ENCODE results near the gene RGL1. TPM values are rescaled to one million over a fixed set of nuclear protein-coding genes. Genes with fewer than 3 reads are reported as not detected.

The RGL1 gene
- total and polyA plus RNA-seq, 2 experiments from 2014 or later: 17.9 to 30.7 TPM

DNA sequence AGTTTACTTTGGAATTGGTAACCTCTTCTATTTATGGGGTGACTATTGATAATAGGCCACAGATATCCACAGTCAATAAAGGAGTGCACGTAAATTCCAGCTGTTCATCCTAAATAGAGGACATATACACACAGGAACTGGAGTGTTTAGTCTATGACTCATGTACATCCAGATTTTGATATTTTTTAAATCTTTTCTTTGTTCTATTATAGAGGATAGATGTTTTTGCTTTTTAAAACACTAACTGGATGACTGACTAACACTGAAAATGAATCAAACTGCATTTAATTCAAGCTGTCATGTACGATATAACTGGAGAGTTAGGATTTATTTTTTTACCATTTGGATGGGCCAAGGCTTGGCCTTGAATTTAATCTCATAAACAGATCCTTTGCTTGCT is 45.9 kb downstream of the RGL1 start:
- Histone ChIP-seq H3K27me3 (no peaks in the 10 kb centered on the region), H3K4me2 (no peak overlapping the region), H2AFZ (no peak overlapping the region), H3K79me2 (peaks cover 5% of the 10 kb centered on the region), H3K9me2 (replicated peaks; ENCODE audit: insufficient read depth) (no peaks in the 10 kb centered on the region), H3K4me1 (ENCODE audit: insufficient read depth) (no peaks in the 10 kb centered on the region), H3K27ac (no peak overlapping the region), H3K9me3 (ENCODE audit: low read depth) (no peaks in the 10 kb centered on the region), H3K4me3 (no peak overlapping the region), H4K20me1 (ENCODE audit: insufficient read depth, poor library complexity, severe bottlenecking) (no peaks in the 10 kb centered on the region), H3K36me3 (replicated peaks; ENCODE audit: insufficient read depth, low read depth) (no peaks in the 10 kb centered on the region)
- TF ChIP-seq EZH2 (IDR thresholded peaks at IDR 0.05; ENCODE audit: borderline replicate concordance) (no peak), EZH2phosphoT487 (IDR thresholded peaks at IDR 0.05; ENCODE audit: low read depth, severe bottlenecking, unreplicated experiment) (no peak)
- TF ChIP-seq, protein P1, sequence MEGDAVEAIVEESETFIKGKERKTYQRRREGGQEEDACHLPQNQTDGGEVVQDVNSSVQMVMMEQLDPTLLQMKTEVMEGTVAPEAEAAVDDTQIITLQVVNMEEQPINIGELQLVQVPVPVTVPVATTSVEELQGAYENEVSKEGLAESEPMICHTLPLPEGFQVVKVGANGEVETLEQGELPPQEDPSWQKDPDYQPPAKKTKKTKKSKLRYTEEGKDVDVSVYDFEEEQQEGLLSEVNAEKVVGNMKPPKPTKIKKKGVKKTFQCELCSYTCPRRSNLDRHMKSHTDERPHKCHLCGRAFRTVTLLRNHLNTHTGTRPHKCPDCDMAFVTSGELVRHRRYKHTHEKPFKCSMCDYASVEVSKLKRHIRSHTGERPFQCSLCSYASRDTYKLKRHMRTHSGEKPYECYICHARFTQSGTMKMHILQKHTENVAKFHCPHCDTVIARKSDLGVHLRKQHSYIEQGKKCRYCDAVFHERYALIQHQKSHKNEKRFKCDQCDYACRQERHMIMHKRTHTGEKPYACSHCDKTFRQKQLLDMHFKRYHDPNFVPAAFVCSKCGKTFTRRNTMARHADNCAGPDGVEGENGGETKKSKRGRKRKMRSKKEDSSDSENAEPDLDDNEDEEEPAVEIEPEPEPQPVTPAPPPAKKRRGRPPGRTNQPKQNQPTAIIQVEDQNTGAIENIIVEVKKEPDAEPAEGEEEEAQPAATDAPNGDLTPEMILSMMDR (IDR thresholded peaks at IDR 0.05; ENCODE audit: poor library complexity): no peak
- no peak for DNase-seq (ENCODE audit: low spot score)
- 68% methylated on average over 2 of the region's 2 CpGs for WGBS (ENCODE audit: low lambda C conversion rate, missing lambda C conversion rate)

DNA sequence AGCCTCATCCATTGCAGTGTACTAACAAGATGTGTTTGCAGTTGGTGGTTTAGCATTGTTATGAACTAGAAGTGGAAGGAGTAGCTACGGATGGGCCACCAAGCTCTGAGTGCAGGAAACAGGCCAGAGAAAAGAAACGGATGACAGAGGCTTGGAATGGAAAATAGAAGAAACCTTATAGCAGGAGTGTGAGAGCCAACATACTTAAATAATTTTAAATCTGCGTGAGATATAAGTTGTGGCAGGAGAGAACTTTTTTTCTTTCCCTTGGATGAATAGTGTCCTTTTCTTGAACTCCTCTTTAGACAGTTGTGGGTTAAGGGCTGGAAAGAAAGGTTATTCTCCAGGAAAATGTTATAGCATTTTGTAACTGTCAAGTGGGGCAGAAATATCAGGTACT is 54.2 kb downstream of the RGL1 start:
- Histone ChIP-seq H3K9me3 (ENCODE audit: low read depth) (no peaks in the 10 kb centered on the region), H3K36me3 (replicated peaks; ENCODE audit: insufficient read depth, low read depth) (no peaks in the 10 kb centered on the region), H2AFZ (no peak overlapping the region), H4K20me1 (ENCODE audit: insufficient read depth, poor library complexity, severe bottlenecking) (no peaks in the 10 kb centered on the region), H3K4me3 (no peak overlapping the region), H3K27me3 (no peaks in the 10 kb centered on the region), H3K9me2 (replicated peaks; ENCODE audit: insufficient read depth) (no peaks in the 10 kb centered on the region), H3K79me2 (peaks cover 4% of the 10 kb centered on the region), H3K4me1 (ENCODE audit: insufficient read depth) (peaks cover 15% of the 10 kb centered on the region), H3K27ac (no peak overlapping the region), H3K4me2 (no peak overlapping the region)
- DNase-seq (ENCODE audit: low spot score): no peak
- WGBS (ENCODE audit: low lambda C conversion rate, missing lambda C conversion rate): 90% methylated on average over 3 of the region's 3 CpGs
- TF ChIP-seq, protein P1 (IDR thresholded peaks at IDR 0.05; ENCODE audit: poor library complexity): no peak
- TF ChIP-seq EZH2phosphoT487 (IDR thresholded peaks at IDR 0.05; ENCODE audit: low read depth, severe bottlenecking, unreplicated experiment): no peak
- TF ChIP-seq EZH2 (IDR thresholded peaks at IDR 0.05; ENCODE audit: borderline replicate concordance): no peak

DNA sequence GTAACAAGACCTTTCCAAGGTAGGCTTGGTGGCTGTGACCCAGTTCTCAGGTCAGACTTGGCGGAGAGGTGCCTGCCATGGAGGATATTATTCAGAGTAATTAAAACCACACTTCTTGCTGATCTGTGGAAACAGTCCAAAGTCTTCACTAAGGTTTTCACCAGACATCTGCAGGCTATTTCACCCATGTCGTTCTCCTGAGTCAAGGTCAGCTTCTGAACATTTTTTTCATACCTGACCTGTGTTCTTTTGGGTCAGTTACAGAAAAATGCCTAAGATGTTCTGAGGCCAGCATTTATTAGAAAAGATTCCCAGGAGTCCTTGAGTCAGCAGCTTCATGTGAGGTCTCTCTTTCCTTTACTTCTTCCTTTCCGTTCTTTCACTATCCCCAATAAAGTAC is 54.9 kb downstream of the RGL1 start:
- Histone ChIP-seq H3K4me1 (ENCODE audit: insufficient read depth) (peaks cover 15% of the 10 kb centered on the region), H3K9me2 (replicated peaks; ENCODE audit: insufficient read depth) (no peaks in the 10 kb centered on the region), H3K27ac (no peak overlapping the region), H3K9me3 (ENCODE audit: low read depth) (no peaks in the 10 kb centered on the region), H3K4me3 (no peak overlapping the region), H3K79me2 (peaks cover 4% of the 10 kb centered on the region), H4K20me1 (ENCODE audit: insufficient read depth, poor library complexity, severe bottlenecking) (no peaks in the 10 kb centered on the region), H2AFZ (no peak overlapping the region), H3K4me2 (no peak overlapping the region), H3K36me3 (replicated peaks; ENCODE audit: insufficient read depth, low read depth) (no peaks in the 10 kb centered on the region), H3K27me3 (no peaks in the 10 kb centered on the region)
- WGBS (ENCODE audit: low lambda C conversion rate, missing lambda C conversion rate): 66% methylated on average over 3 of the region's 3 CpGs
- no peak for DNase-seq (ENCODE audit: low spot score)
- TF ChIP-seq EZH2phosphoT487 (IDR thresholded peaks at IDR 0.05; ENCODE audit: low read depth, severe bottlenecking, unreplicated experiment) (no peak), EZH2 (IDR thresholded peaks at IDR 0.05; ENCODE audit: borderline replicate concordance) (no peak)
- TF ChIP-seq, protein P1 (IDR thresholded peaks at IDR 0.05; ENCODE audit: poor library complexity): no peak

DNA sequence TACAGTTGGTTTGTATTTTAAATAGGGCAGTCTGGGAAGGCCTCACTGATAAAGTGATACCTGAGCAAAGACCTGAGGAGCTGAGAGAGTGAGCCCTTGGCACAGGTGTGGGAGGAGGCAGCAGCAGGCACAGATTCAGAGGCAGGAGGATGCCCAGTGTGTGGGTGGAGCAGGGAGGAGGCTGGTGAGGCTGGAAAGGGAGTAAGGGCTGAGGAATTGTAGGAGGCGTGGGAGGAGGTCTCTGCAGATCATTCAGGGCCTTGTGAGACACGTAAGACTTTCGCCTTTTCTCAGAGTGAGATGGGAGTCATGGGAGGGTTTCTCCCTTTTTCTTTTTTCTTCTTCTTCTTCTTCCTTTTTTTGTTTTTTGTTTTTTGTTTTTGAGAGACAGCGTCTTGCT is 58.0 kb downstream of the RGL1 start:
- Histone ChIP-seq H3K4me1 (ENCODE audit: insufficient read depth) (peaks cover 15% of the 10 kb centered on the region), H4K20me1 (ENCODE audit: insufficient read depth, poor library complexity, severe bottlenecking) (no peaks in the 10 kb centered on the region), H3K36me3 (replicated peaks; ENCODE audit: insufficient read depth, low read depth) (no peaks in the 10 kb centered on the region), H3K4me2 (no peak overlapping the region), H3K27ac (no peak overlapping the region), H3K9me2 (replicated peaks; ENCODE audit: insufficient read depth) (no peaks in the 10 kb centered on the region), H3K9me3 (ENCODE audit: low read depth) (no peaks in the 10 kb centered on the region), H2AFZ (no peak overlapping the region), H3K79me2 (peaks cover 14% of the 10 kb centered on the region), H3K27me3 (no peaks in the 10 kb centered on the region), H3K4me3 (no peak overlapping the region)
- DNase-seq (ENCODE audit: low spot score): no peak
- TF ChIP-seq, protein P1 (IDR thresholded peaks at IDR 0.05; ENCODE audit: poor library complexity): no peak
- TF ChIP-seq EZH2phosphoT487 (IDR thresholded peaks at IDR 0.05; ENCODE audit: low read depth, severe bottlenecking, unreplicated experiment): no peak
- whole genome bisulfite sequencing (ENCODE audit: low lambda C conversion rate, missing lambda C conversion rate): 98% methylated on average over 4 of the region's 4 CpGs
